DND-41 (cell line): ENCODE data around the gene NLGN4X.

Experiments
- ATAC-seq: fragments of 200-7000 bp; cut with Tn5 transposase; 3 replicates; pipeline ENCODE4 v1.9.1; 2021; ENCODE audit warnings: low read depth; ENCODE audit not compliant: insufficient read depth
- DNase-seq: peaks from one replicate; pipeline ENCODE4 v3.0.0-alpha.2; 2020
- H2AFZ ChIP-seq: 2 replicates; pipeline ENCODE4 v1.6.0; 2012; ENCODE audit warnings: low read depth, low read length
- H3K27ac ChIP-seq: 2 replicates; pipeline ENCODE4 v1.5.1; 2012; ENCODE audit warnings: low read length, inconsistent platforms
- H3K27me3 ChIP-seq: fragments of 200-600 bp; sonication (generic); 2 replicates; pipeline ENCODE4 v1.6.0; 2012; ENCODE audit warnings: low read length, mild to moderate bottlenecking, inconsistent platforms; ENCODE audit not compliant: insufficient read depth, poor library complexity
- H3K36me3 ChIP-seq: 2 replicates; pipeline ENCODE4 v1.5.1; 2012; ENCODE audit warnings: low read length, inconsistent platforms; ENCODE audit not compliant: insufficient read depth
- H3K4me1 ChIP-seq: 2 replicates; pipeline ENCODE4 v1.5.1; 2012; ENCODE audit warnings: mild to moderate bottlenecking, low read length; ENCODE audit not compliant: insufficient read depth
- H3K4me2 ChIP-seq: 2 replicates; pipeline ENCODE4 v1.6.0; 2012; ENCODE audit warnings: mild to moderate bottlenecking, moderate library complexity, low read length, inconsistent platforms; ENCODE audit not compliant: insufficient read depth
- H3K4me3 ChIP-seq, 2 experiments: fragments of 200-600 bp in 1 of 2; shearing (Covaris generic) in 1 of 2; 2 replicates each; pipeline ENCODE4 v1.5.1; 2012 to 2016; ENCODE audit warnings: inconsistent platforms in 2 of 2, low read length in 2 of 2, mild to moderate bottlenecking in 2 of 2, low read depth in 1 of 2, moderate library complexity in 1 of 2
- H3K79me2 ChIP-seq: 2 replicates; pipeline ENCODE4 v1.6.0; 2012; ENCODE audit warnings: low read length, inconsistent platforms; ENCODE audit not compliant: insufficient read depth
- H3K9ac ChIP-seq: 2 replicates; pipeline ENCODE4 v1.6.0; 2012; ENCODE audit warnings: low read depth, mild to moderate bottlenecking, inconsistent platforms, low read length, moderate library complexity
- H3K9me3 ChIP-seq: 2 replicates; pipeline ENCODE4 v1.5.1; 2012; ENCODE audit warnings: low read length, moderate library complexity, mild to moderate bottlenecking, inconsistent platforms; ENCODE audit not compliant: insufficient read depth, severe bottlenecking
- H4K20me1 ChIP-seq: 2 replicates; pipeline ENCODE4 v1.6.0; 2012; ENCODE audit warnings: low read length; ENCODE audit not compliant: insufficient read depth
- EZH2 ChIP-seq: IDR thresholded peaks from 3 replicates; pipeline ENCODE4 v1.6.1; 2012; ENCODE audit warnings: borderline replicate concordance, low read depth, mild to moderate bottlenecking, moderate library complexity, low read length, inconsistent platforms; ENCODE audit not compliant: severe bottlenecking
- TF ChIP-seq, protein P1 (sequence below): IDR thresholded peaks from 2 replicates; pipeline ENCODE4 v1.5.1; 2012; ENCODE audit warnings: borderline replicate concordance, low read length, moderate library complexity, mild to moderate bottlenecking; ENCODE audit not compliant: poor library complexity, severe bottlenecking; ENCODE audit errors: extremely low read depth

The NLGN4X gene

DNA sequence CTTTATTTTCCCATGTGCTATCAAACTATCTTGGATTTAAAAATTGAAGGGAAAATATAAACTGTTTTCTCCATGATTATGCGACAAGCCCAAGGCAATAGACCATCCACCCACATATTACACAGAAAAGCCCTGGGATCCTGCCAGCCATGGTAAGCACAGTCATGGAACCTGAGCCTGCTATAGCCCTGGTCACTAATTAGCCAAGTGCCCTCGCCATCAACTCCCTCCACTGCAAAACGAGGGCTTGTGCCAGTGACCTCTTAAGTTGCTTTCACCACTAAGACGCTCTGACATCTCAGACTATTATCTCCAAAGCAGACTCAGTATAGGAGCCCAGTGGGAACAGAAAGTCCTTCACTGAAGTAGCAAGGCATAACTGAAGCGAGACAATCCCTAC lies 69.2 kb downstream of the NLGN4X start:
- DNase-seq (no peak), ATAC-seq (no peak)
- Histone ChIP-seq H3K4me2 (no peak overlapping the region), H4K20me1 (peaks cover 70% of the 10 kb centered on the region), H3K36me3 (peaks cover 52% of the 10 kb centered on the region), H3K4me3 (no peak overlapping the region), H2AFZ (no peak overlapping the region), H3K27me3 (no peaks in the 10 kb centered on the region), H3K9me3 (no peaks in the 10 kb centered on the region), H3K27ac (no peak overlapping the region), H3K79me2 (peaks cover 91% of the 10 kb centered on the region), H3K4me1 (peaks cover 14% of the 10 kb centered on the region; the same call in 1 of the 2 replicates), H3K9ac (no peak overlapping the region)
- TF ChIP-seq, protein P1, sequence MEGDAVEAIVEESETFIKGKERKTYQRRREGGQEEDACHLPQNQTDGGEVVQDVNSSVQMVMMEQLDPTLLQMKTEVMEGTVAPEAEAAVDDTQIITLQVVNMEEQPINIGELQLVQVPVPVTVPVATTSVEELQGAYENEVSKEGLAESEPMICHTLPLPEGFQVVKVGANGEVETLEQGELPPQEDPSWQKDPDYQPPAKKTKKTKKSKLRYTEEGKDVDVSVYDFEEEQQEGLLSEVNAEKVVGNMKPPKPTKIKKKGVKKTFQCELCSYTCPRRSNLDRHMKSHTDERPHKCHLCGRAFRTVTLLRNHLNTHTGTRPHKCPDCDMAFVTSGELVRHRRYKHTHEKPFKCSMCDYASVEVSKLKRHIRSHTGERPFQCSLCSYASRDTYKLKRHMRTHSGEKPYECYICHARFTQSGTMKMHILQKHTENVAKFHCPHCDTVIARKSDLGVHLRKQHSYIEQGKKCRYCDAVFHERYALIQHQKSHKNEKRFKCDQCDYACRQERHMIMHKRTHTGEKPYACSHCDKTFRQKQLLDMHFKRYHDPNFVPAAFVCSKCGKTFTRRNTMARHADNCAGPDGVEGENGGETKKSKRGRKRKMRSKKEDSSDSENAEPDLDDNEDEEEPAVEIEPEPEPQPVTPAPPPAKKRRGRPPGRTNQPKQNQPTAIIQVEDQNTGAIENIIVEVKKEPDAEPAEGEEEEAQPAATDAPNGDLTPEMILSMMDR: no peak
- no peak for TF ChIP-seq EZH2

DNA sequence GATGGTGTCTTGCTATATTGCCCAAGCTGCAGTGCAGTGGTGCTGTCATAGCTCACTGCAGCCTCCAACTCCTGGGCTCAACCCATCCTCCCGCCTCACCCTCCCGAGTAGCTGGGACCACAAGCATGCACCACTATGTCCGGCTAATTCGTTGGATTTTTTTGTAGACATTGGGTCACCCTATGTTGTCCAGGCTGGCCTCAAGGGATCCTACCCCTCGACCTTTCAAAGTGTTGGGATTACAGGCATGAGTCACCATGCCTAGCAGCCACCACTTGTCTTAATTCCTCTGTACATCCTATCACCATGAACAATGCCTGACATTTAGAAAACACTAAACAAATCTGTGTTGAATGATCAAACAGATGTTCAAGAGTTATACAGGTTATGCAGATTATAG lies 76.7 kb downstream of the NLGN4X start:
- DNase-seq (no peak), ATAC-seq (no peak)
- Histone ChIP-seq H3K9ac (no peak overlapping the region), H3K36me3 (peaks cover 70% of the 10 kb centered on the region), H3K4me2 (no peak overlapping the region), H3K27me3 (no peaks in the 10 kb centered on the region), H3K9me3 (no peaks in the 10 kb centered on the region), H3K79me2 (peaks cover 99% of the 10 kb centered on the region), H2AFZ (no peak overlapping the region), H3K4me3 (no peak overlapping the region), H3K4me1 (0 out of 2 replicates have a peak, but pooled peaks cover 6% of the 10 kb centered on the region), H3K27ac (no peak overlapping the region), H4K20me1 (peaks cover 81% of the 10 kb centered on the region)
- TF ChIP-seq, protein P1: no peak
- TF ChIP-seq EZH2: no peak

DNA sequence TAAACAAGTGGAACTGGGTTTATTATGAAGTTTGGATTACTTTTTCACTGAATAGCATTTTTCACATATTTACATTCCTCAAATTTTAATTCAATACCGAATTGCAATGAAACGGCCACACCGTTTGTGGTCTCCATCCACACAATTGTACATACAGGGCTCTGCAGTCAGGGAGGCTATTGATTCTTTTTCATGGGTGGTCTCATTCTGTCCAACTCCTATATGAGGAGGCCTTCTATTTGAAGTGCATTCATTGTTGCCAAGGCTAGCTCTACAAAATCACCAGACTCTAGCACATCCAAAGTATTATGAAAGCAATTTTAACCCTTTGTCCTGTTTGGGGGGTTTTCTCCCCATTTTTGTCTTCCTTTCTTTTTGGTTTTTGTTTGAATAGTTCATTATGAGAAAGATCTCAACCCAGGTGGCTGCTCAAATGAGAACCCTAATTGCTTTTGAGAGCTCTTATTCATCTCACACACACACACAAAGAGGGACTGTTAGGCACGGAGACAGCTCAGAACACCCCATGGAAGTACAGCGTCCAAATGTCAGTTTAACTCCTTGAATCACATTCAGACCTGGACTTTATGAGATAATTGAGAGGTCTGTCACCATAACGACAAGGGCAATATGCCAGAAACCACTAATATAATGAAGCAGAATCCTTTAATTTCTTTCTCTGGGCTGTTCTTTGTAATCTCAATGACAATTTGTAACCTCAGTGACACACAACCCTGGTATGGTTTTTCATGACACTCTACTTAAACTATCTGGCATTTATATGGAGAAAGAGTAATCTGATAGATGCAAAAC lies 79.4 kb downstream of the NLGN4X start:
- no peaks in the 10 kb centered on the region for H3K27me3 ChIP-seq
- ATAC-seq: no peak
- no peak overlapping the region for H3K9ac ChIP-seq
- peaks cover 100% of the 10 kb centered on the region for H3K79me2 ChIP-seq
- TF ChIP-seq EZH2: no peak
- TF ChIP-seq, protein P1: no peak
- H3K4me2 ChIP-seq: no peak overlapping the region
- H3K27ac ChIP-seq: no peak overlapping the region
- H3K4me3 ChIP-seq: no peak overlapping the region
- no peaks in the 10 kb centered on the region for H3K9me3 ChIP-seq
- no peak for DNase-seq
- peaks cover 86% of the 10 kb centered on the region for H4K20me1 ChIP-seq
- H2AFZ ChIP-seq: no peak overlapping the region
- H3K4me1 ChIP-seq: 0 out of 2 replicates have a peak, but pooled peaks cover 2% of the 10 kb centered on the region
- H3K36me3 ChIP-seq: peaks cover 91% of the 10 kb centered on the region
